NCI-H446 (cell line): Measurements from ENCODE around the gene LGALS4.
A peak's percentile ranks its signal among the peaks of the same experiment; 100 is the strongest.
"Not testable (repeated sequence)": the region's sequence is repeated elsewhere in the genome, so short reads cannot be mapped to it uniquely, and the experiment has no call there.

ENCODE experiments used
- DNase-seq, 2 experiments: peaks; one replicate each; lab custom pipeline; 2025; lab: John Stamatoyannopoulos, UW

The LGALS4 gene

GRCh38 chr19:38842439-38843174, 29.9 kb upstream of the LGALS4 start:
- no peak for DNase-seq

- DNase-seq = no peak
These were observed 29.2 kb upstream of the LGALS4 start for GRCh38 chr19:38841787-38842438.

- DNase-seq = no peak
These were observed 28.5 kb upstream of the LGALS4 start for GRCh38 chr19:38841180-38841766.

DNA sequence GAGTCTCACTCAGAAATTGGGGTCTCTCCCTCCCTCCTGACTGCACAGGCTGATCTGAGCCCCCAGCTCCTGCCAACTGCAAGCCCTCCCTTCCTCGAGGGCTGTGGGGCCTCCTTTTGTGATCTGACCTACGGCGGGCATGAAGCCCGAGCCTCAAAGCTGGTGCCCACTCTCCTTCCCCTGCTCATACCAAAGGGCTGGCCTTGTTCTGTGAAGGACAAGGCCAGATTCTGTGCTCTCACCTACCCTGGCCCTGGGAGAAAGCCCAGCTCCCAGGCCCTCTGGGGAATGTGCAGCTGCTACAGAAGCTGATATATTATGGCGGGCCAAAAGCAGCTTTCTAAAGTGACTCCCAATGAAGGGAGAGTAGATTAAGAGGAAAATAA, 27.8 kb upstream of the LGALS4 start:
- no peak for DNase-seq

GRCh38 chr19:38839816-38840582, 27.3 kb upstream of the LGALS4 start:
- DNase-seq = no peak

- no peak for DNase-seq
These were observed 26.4 kb upstream of the LGALS4 start for GRCh38 chr19:38838986-38839761.

- no peak for DNase-seq
These were observed 25.7 kb upstream of the LGALS4 start for GRCh38 chr19:38838208-38838985.

DNA sequence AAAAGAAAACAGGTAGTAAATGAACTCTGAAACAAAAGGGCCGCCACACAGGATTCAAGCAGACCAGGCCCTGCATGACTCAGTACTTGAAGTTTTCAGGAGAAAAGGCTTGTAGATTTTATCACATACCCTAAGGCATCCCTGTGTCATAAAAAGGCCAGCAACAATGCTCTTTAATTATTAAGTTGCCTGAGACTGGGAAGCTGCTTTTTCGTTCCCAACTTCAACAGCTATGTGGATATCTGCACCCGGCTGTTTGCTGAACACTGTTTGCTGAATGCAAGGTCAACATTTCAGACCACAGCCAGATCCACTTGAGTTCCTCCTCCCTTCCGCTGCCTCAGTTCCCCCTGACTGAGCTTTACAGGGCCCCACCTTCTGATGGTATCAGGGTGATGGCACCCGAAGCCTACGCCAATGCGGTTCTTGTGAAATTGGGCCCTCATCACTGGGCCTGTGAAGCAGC, 24.9 kb upstream of the LGALS4 start:
- DNase-seq = no peak

DNA sequence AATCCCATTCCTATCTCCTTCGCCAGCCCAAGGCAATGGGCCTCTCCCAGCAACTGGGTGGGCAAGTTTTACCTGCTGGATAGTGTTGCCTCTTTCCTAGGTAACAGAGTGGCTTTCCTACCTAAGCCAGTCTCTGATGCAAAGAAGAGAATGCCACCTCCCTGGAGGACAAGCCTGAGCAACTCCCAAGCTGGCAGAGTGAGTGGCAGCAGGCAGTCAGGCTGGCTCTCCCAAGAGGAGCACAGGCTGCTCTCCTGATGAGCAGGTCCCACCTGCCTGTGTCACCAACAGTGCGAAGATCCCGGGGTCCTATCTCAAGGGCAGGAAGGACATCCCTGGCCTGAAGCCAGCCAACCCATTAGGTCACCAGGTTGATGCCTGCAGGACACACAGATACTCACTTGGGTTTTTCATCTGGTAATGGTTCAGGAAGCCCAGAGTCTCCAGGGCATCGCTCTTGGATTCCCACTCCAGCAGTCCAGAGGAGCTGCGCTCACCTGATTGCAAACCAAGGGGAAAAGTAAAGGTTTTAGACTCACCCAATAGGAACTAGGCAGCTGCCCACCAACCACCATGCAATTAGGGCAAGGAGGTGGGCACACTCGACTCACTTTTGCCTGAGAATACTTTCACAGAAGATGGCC, 24.4 kb upstream of the LGALS4 start:
- DNase-seq = no peak

DNA sequence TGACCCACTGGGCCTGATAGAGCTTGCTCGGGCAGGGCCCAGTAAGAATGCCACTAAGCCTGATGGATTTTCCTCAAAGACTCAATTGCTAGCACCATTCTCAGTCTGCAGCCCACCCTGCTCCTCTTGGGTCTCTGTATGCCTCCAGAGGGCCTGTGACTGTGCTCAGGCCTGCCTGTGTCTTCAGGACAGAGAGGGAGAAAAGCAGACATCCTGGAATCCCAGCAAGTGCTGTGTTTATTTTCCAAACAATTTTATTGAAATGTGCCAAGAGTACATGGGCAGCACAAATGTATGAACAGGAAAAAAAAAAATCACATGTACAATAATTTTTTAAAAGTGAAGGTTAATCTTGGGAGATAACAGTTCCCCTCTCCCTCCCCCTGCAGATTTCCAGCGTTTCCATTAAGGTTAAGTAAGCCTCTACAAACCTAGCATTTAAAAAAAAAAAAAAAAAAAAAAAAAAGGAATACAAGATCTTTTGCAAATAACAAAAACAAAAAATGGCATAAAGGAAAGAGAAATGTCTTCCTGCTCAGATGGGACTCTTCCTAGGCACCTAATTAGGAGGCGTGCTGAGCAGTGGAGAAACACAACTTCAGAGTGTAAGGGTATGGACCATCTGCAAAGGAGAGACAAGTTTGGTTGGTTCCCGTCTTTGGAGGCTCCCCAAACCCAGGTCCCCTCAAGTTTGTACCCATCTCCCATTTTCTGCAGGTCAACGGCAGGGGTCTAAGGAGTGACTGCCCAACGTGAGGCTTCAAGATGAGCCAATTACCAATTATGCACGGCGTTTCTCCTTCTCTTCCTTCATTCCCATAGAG, 23.6 kb upstream of the LGALS4 start:
- DNase-seq = no peak

DNA sequence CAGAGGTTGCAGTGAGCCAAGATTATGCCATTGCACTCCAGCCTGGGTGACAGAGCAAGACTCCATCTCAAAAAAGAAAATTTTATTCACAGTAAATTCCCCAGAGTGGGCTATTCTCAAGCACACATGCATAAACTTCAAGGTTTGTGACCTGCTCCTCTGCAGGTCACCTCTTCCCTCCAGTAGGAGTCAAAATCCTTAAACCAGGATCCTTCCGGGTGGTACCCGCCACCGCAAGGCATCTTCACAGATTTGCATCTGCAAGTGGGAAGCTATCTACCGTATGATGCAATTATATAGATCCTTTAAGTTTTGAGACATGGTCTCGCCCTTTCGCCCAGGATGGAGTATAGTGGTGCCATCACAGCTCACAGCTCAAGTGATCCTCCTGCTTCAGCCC, 21.8 kb upstream of the LGALS4 start:
- DNase-seq = no peak

GRCh38 chr19:38834104-38834490, 21.4 kb upstream of the LGALS4 start:
- DNase-seq = no peak

- no peak for DNase-seq
These were observed 20.3 kb upstream of the LGALS4 start for GRCh38 chr19:38833092-38833425.

- DNase-seq = peak in 1 of 2 experiments; percentile 56
These were observed 18.4 kb upstream of the LGALS4 start for GRCh38 chr19:38831142-38831605.

DNA sequence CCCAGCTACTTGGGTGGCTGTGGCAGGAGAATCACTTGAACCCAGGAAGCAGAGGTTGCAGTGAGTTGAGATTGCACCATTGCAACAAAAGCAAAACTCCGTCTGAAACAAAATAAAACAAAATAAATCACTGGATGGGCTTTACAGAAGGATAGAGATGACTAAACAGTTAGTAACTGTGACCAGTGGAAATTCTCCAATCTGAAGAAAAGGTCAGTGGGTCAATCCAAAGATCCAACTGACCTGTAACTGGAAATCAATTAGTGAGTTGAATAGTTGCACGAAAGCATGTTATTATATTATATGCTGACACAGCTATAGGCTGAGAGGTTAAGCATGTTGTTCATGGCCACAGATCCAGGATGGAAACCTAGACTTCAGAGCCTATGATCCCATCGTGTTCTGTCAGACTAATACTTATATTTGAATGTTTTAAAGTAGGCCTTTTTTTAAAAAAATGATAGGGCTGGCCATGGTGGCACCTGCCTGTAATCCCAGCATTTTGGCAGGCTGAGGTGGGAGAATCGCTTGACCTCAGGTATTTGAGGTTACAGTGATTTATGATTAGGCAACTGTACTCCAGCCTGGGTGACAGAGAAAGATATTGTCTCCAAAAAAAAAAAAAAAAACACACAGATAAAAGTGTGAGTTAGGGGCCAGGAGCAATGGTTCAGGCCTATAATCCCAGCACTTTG, 17.4 kb upstream of the LGALS4 start:
- no peak for DNase-seq

- not testable (repeated sequence) for DNase-seq
These were observed 16.5 kb upstream of the LGALS4 start for GRCh38 chr19:38829203-38829602.

- no peak for DNase-seq
These were observed 14.3 kb upstream of the LGALS4 start for GRCh38 chr19:38826856-38827551.

- not testable (repeated sequence) for DNase-seq
These were observed 13.2 kb upstream of the LGALS4 start for GRCh38 chr19:38825936-38826335.
